Inferior parietal cortex (tissue), 1 donor: ENCODE results near the gene SNX3.

Source experiments
- DNase-seq: peaks from one replicate; pipeline ENCODE4 v3.0.0-alpha.2; 2016; ENCODE audit errors: extremely low spot score

SNX3 gene

DNA sequence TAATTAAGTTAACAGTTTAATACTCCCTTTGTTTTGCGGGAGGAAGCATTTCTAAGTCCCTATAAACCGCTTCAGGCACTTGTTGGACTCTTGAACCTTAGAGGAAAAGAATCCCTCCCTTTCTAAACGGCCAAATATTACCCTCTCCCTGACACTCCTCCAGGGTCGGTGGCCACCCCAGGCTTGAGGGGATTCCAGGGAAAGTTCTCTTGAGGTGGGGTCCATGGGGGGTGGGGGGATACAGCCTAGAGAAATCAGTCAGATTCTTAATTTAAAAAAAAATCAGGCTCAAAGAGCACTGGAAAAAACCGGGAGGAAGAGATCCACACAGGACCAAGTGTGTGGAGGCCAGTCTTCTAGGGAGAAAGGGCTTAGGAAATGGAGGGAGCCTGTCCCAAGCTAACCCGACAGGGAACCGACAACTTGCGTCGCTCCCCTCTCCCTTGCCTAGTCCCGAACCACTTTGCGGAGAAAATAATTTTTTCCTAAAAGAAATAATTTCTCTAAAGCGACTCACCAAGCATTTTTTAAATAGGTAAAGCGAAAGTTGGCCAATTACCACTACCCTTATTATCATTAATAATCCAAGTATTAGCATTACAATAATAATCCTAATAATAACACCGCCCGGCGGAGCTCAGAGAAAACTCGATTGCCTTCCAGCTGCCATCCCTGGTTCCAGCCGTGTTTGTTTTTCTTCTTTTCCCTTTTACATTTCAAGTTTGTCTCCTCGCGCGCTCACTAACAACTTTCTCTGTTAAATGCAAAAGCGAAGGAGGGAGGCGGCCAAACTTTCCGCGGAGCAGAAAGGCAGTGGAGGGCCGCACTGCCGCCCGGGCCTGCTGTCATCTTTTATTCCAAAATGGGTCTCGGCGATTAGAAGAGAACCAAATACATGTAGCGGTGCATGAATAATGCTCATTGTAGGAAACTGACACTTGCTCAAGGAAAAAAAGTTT is 90.2 kb downstream of the SNX3 start:
- DNase-seq: no peak

DNA sequence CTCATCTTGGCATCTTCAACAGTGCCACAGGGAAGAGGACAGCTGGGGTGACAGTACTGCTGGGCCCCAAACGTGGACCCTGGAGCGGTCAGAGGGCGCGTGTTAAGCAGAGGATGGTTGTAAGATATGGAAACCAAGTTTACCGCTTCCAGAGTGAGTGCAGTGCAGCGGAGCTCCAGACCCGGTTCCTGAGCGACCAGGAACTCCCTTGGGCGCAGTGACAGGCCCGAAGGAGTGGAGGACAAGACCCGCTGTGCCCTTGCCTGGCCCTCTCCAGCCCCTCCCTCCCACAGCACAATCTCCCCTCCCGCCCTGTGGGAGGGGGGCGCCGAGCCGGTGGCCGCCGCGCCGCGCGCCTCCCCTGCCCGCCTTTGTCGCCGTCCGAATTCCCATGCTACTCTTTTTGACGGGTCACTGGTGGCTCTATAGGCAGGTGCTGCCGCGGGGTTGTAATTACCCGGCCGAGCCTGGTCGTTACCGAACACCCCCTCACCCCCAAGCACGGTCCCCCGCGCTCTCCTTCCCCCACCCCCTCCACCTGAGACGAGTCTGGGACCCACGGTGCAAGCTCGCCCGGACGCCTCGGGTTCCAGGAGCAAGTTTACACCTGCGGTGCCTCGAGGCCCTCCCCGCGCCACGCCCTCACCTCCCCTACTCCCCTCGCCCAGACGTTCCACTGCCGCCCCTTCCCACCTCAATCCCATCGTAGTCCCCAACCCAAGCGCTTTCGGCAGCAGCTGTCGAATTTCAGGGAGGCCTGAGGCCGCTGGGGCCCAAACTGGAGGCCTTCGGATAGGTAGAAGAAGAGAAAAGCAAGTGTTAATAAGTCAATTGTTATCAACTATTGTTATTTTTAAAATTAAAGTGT is 91.1 kb downstream of the SNX3 start:
- no peak for DNase-seq

DNA sequence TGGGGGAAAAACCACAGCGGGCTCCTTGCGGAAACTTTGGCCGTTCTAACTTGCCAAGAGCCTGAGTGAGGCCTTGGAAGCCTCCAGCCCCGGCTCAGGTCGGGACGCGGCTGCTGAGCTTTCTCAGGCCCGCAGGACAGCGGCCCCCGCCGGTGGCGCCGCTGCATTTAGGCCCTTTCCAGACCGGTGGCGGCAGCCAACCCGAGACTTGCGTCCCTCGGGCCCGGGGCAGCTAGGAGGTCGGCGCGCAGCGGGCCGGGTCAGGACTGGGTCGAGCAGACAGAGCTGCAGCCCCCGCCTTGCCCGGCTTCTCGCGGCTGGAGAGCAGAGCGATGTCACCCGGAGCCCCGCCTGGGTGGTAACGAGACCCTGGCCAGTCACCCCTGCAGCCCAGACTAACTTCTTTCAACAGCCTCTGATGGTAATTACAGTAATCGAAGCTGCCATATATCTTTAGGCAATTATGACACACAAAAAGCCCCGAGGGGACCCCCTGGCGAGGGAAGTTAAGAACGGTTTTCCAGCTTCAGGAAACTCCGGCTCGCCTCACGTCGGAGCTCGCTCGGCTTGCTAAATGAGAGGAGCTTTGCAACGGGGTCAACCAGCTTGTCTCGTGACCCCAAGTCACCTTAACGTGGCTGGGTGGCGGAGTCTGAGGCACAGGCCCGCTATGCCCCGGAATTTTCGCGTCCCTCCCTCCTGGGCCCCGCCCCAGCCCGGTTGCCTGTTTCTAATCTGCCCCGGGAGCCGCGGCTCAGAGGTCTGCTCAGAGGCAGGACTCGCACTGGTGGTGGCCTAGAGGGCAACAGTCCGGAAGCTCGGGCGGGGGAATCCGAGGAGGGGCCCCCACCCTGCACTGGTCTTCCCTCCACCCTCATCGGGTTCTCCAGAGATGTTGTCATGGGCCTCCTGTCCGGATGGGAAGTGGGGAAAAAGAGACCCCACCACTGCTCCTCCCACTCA is 92.1 kb downstream of the SNX3 start:
- DNase-seq: no peak

DNA sequence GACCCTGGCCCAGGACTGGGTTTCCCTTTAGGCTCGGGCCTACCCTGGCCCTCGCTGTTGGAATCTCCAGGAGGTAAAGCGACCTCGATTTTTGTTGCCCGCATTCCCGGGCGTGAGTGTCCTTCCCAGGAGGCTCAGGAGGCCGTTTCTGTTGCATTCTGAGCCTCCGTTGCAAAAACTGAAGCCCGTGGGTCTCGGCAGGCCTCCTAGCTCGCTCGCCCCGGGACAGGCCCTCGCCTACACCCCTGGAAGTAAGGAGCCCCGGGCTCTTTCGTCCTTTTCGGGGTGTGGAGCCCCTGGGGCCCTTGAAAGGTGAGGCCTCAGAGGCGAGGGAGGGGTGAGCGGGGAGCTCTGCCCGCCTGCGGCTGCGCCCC is 92.8 kb downstream of the SNX3 start:
- DNase-seq: no peak

DNA sequence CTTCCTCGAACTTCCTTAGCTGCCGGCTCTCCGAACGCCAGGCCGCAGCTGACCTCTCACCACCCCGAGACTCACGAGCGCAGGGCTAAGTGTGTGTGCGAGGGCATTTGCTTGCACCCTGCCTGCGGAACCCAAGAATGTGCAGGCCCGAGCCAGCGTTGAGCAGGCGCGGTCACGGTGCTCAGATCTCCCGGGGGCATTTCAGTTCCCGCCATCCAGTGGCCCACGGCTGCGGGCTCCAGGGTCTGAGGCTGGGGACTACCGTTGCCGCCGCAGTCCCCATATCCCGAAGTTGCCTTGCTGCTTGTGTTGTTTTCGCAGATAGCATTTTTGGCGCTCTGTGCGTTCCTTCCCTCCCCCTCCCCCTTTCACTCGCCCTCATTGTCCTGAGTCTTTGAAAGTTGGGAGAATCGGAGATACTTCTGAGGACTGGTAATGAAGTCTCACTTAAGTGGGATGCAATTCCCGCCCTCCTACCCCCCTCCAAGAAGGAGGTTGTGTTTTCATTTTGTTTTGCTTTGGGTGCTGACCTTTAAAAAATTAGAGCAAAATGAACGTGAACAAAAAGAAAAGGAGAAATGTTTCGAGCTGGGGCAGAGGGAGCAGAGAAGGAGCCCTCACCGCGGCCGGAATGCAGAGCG is 93.3 kb downstream of the SNX3 start:
- no peak for DNase-seq

DNA sequence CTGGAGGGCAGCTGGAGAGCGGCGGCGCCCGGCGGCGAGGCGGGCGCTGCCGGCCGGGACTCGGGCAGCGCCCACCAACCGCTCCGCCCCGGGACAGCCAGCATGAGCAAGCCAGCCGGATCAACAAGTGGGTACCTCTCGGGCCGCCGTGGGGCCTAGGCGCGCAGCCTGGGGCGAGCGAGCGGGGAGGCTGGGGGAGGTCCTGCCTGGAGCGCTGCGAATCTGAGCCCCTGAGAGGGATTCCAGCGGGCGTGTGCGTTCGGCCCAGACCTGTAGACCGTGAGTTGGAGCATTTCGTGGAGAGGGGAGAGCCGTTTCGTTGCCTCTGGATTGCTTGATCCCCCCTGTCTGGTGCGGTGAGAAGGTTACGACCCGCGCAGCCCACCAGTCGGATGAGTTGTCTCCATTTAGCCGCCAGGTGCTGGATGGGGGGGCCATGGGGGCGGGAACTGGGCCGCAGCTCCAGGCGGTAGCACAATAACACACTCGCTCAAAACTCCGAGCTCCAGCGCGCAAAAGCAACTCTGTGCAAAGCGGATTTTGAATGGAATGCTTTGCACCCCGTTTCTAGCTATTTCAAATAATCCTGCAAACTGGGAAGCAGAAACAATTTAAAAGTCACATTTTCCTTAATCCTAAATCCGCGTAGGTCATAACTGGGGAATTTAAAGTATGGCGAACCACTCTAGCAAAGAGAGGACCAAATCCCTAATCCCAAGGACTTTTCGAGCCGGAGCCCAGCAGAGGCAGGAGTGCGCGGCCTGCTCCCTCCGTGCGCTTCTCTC is 94.0 kb downstream of the SNX3 start:
- no peak for DNase-seq

DNA sequence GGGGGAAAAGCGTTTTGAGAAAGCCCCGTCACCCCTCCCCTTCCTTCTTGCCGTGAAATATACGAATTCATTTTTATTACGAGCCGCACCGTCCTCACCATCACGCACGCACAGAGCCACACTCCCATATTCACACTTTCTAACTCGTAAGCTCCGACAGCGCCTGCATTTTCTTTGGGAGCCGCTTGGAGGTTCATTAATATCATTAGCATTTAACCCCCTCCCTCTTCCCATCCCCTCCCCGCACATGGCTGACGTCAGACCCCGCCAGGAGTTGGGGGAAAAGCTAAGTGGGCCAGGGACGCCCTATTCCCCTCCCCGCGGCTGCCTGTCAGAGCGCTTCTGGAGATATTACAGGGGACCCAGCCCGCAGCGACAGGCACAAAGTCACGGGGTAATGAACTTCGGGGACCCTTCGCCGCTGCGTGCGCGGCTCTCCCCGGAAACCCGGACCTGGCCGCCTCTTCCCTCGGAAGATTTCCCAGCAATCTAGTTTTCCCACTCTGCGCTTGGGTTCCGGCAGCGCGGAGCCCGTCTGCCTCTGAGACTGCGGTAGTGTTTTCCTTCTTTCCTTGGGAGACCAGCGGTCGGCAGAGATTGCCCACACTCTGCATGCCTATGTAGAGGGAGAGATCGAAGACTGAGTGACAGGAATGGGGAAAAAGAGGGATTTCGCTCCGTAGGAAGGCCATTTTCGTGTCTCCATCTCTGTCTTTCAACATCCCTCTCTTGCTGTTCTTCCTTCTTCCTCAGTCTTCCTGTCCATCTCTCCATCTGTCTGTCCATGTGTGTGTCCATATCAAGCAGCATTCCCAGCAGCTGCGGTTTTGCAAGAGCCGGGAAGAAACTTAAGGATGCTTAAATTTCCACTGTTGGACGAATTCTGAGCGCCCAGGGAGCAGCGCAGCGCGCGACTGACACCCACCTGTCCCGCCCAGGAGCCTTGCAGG is 94.9 kb downstream of the SNX3 start, which contains the start of gene NR2E1:
NR2E1 (plus strand) TSS at position 309 of the 950 bp plus-strand sequence. CDS start 744 bp downstream, outside the sequence.
- no peak for DNase-seq

DNA sequence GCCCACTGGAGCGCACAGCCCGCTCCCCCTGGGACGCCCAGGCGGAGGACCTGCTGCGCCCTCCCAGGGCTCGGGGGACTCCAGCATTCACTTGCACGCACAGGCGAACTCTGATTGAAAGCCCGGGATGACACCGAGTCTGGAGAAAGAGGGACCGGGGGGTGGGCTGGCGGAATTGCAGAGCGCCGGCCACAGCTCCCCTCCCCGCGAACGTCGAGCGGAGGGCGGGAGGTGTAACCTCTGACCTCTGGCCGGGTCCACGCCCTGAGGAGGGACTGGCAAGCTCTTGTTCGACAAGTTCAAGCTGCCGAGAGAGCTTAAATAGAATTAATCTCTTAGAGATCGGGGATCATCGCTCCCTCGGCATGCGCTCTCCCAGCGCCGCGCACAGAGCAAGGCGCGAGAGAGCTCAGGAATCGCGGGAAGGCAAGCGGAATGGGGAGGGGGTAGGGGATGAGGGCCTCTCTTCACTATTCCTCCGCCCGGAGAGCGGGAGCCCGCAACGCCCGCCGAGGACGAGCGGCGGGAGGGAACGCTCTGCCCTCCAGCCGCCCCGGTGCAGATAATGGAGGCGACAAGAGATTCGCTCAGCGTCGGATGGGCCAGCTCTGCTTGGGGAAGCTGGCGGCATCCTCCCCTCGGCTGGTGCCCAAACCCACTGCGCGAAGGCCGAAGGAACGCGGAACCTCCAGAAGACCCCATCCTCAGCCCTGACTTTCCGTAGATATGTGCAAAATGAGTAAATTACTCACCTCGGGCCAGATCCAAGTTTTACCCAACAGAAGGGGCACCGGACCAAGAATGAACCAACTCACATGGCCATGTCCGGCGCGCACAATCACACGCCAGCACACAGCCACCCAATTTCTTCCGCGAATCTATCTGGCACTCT is 95.8 kb downstream of the SNX3 start:
- DNase-seq: no peak

DNA sequence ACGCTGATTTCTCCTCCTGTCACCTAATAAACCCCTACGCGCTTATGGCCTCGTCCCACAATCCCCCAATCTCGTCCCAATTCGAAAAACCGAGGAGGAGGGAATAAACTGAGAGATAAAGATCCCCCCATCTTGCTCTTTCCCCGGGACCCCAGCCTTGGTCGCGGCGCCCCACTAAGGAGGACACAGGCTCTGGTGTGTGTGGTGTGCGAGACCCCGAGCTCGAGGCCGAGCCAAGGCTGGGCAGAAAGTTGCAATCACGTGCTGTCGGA is 96.4 kb downstream of the SNX3 start:
- no peak for DNase-seq

DNA sequence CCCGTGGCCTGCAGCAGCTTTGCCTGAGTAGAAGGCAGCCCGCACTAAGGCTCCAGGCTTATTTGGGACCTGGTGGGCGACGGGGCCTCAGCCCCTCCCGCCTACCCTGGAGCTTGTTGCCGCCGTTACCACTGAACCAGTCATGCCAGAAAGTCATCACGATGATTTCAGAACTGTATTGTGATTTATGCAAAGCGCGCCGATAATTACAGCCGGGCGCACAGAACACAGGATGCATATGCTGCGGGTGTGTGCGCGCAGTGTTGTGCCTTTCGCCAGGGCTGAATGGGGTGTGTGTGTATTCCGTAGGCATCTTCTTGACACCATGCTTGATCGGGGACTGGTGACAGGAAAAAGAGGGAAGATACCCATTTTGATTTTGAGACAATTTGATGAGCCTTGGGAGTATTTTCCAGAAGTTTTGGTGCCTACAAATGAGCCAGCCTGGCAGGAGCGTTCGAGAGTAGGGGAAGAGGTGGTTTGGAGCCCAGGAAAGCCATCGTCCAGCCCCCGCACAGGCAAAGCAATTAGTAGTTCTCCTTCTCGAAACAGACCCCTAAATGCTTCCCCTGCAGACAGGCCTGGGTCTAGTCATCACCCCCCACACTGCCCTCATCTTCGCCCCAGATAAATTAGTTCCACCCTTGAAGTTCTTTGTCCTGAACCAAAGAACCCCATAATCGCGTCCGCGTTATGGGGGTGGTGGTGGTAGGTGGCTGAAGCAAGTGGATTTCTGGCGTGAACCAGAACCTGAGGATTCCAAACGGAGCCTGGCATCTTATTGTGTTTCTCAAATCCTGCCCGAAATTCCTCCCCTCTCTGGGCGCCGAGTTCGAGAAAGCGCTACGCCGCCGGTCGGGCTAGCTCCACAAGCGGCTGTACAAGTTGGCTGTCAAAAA is 96.9 kb downstream of the SNX3 start:
- DNase-seq: no peak

DNA sequence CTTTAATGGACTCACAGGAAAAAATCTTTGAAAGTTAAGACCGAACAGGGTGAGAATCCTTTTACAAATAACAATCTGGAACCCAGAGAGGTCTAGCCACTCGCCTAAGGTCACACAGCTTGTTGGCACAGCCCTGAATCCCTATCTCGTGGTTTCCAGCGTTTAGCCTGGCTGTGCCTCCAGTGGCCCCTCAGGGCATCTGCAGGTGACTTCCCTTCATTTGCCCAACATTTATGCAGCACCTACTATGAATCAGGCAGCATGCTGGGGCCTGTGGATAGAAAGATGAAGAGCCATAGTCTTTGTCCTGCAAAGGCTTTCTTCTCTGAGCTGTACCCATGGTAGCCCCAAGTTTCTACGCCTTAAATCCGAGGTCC is 97.6 kb downstream of the SNX3 start:
- DNase-seq: no peak

DNA sequence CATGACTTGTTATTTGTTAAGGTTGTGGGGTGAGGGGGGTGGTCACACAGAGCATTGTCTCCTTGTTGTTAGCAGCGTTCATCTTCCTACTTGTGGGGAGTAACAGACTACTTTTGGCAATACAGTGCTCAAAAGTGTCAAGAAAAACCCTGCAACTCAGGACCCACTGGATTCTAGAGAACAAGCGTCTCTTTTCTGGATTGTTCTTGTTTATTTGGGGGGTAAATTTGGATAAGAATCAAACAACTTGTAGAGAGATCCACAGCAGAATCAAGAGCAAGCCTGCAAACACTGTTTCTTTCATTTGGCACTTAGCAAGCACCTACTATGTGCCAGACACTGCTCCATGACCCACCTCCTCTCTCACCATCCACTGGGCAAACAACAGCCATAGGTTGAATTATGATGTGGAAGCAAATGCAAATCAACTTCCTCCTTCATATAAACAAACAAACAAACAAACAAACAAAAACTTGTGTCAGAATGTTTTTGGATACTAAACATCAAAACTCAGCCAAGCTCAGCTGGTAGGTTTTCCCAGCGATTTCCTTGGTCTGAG is 99.0 kb downstream of the SNX3 start:
- no peak for DNase-seq
